GM12873 (cell line): ENCODE results near the gene KIAA0825.

Experiments
- TF ChIP-seq, protein P1 (sequence below): IDR thresholded peaks from 2 replicates; pipeline ENCODE4 v1.5.1; 2012; ENCODE audit warnings: low read depth, mild to moderate bottlenecking, moderate library complexity, low read length, control low read depth; ENCODE audit not compliant: insufficient read depth; ENCODE audit errors: missing control alignments

Gene KIAA0825

DNA sequence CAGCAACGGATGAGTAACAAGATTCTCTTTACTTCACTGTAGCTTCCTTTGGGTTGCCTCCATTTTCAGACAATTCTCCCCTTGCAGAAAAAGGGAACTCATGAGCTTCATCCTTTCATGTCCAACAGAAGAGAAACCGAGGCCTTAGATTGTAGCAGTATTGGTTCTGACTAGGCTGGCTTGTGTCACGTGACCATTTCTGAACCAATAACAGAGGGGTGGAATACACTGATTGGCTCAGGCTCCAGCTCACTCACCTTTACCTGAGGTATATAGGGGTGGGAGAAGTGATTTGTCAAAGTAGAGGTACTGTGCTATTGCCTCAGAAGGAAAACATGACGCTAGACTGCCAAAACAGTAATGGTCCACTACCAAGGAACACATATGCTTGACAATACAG, 343.7 kb downstream of the KIAA0825 start:
- TF ChIP-seq, protein P1, sequence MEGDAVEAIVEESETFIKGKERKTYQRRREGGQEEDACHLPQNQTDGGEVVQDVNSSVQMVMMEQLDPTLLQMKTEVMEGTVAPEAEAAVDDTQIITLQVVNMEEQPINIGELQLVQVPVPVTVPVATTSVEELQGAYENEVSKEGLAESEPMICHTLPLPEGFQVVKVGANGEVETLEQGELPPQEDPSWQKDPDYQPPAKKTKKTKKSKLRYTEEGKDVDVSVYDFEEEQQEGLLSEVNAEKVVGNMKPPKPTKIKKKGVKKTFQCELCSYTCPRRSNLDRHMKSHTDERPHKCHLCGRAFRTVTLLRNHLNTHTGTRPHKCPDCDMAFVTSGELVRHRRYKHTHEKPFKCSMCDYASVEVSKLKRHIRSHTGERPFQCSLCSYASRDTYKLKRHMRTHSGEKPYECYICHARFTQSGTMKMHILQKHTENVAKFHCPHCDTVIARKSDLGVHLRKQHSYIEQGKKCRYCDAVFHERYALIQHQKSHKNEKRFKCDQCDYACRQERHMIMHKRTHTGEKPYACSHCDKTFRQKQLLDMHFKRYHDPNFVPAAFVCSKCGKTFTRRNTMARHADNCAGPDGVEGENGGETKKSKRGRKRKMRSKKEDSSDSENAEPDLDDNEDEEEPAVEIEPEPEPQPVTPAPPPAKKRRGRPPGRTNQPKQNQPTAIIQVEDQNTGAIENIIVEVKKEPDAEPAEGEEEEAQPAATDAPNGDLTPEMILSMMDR, result no peak

DNA sequence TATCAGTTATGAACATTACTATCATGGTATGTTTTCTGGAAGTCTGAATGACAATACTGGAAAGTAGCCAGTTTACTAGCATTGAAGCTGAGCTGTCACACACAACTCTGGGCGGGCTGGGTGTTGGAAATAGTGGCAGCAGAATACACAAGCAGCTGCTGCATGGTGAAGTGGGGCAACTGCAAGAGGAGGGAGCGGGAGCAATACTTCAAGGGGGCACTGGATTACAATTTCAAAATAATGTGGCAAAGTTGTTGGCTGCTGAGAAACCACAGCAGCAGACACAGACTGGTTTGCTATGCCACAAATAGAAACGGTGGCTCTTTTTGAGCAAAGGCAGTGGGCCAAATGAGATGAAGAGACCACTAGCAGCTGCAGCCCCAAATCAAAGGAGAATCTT, 350.2 kb downstream of the KIAA0825 start:
- TF ChIP-seq, protein P1, result no peak

DNA sequence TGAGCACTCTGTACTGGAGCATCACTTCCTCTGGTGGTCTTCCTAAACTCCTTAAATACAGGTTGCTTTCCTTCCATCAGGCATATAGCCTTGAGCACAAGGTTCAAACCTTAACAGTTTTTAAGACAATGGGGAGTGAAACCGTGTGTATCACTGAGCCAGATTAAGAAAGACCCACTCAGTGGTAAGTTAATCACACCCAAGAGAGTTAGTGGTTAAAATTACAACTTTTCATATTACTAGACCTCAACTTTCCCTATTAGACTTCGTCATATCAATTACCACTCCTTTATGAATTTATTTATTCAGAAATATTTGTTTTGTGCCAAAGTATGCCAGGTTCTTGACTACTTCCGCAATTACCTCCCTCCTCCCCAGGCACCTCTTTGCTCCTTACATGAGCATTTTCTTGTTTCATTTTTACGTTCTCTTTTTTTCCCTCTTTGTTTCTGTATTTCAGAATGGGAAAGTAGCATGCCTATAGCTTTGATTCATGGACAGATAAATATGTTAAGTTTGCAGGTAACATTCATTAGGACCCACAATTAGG, 351.0 kb downstream of the KIAA0825 start:
- TF ChIP-seq, protein P1, result no peak

DNA sequence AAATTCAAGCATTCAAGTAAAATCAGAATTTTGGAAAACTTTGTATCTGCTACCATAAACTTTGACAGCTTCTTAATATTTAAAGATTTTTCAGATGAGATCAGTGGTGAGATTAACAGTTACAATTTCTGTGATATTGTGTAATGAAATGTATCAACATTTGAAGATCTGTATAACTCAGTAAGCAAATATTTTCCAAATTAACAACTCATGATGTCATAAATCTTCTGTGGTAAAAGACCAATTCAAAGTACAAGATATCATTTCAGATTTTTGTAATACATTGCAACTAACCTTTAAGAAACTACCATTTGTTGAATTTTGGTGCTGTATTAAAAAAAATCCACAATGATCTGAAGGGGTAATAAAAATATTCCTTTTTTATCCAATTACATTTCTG, 352.2 kb downstream of the KIAA0825 start:
- TF ChIP-seq, protein P1, result no peak

DNA sequence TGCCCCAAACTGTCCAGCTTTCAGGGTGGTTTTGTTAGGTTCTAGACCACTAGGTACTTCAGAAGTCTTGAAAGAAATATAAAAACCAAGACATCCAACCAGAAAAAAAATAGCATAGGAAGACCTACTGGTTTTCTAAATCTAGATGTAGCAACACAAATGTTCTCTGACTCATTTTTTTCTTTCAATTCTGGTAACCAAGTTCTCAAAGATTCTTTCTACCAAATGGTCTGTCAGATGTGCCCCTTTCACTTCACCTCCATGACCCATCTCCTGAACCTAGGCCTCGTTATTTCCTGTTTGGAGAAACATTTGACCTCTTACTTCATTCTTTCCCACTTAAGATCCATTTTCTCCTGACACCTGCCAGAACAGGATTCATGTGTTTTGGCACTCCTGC, 355.3 kb downstream of the KIAA0825 start:
- TF ChIP-seq, protein P1, result no peak

DNA sequence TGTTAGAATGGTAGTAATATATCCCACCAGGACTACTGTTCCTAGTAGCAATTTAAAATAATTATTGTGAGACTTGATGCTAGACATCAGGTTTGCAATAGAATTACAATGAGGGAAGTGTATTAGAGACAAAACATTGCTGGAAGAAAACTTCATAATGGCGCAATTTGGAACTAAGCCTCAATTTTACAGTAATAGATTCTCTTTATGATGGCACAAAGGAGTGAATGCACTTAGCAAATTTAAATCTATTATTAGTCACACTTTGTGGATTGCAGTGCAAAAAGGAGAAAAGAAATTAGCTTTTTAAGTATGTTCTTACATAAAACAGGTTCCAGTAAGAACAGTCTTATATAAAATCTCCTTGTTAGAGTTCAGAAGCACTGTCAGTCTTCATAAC, 358.3 kb downstream of the KIAA0825 start:
- TF ChIP-seq, protein P1, result no peak

DNA sequence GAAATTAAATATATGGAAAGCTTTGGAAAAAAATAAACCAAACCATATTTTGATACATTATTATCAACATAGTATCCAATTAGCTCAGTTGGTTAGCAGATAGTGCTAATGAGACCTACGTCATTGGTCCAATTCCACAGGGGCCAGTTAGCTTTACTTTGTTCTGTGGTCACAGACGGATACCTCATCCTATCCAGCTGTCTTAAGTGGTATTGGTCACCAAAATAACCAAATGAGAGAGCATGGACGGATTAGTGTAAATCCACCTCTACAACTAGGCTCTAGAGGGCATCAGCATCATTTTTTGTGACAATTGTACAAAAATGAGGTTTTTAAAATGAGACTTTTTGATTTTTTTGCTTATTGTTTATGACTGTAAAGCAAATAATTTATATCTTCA, 364.2 kb downstream of the KIAA0825 start:
- TF ChIP-seq, protein P1, result no peak
